Fibroblast of skin of right biceps (primary cell): ENCODE measurements around the gene CLK2.
"Not testable (repeated sequence)": the region's sequence is repeated elsewhere in the genome, so short reads cannot be mapped to it uniquely, and the experiment has no call there.

ENCODE experiments used
- DNase-seq: peaks from one replicate; pipeline ENCODE4 v3.0.0-alpha.2; 2013

The CLK2 gene

GRCh38 chr1:155261852-155262673, 11.2 kb downstream of the CLK2 start, which contains the start of gene SCAMP3:
Gene SCAMP3, minus strand, starts transcription at chr1:155262360. Its CDS starts 209 bp downstream, at chr1:155262151.
- DNase-seq: peak; percentile 97

DNA sequence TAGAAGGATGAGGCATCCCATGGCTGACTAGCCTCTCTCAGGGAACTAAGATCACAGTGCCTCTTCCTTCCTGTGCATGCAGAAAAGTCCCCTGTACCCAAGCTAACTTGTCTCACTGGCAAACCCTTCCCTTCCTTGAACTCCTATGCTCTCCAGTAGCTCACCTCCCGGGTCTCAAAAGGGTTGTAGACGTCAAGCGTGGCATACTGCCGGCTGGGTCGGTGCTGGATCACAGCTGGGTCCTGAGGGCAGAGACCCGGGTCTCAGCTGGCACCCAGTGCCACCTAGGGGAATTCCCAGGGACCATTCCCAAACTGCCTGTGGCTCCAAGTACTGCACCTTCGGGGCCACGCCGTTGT, 11.8 kb downstream of the CLK2 start:
- no peak for DNase-seq

DNA sequence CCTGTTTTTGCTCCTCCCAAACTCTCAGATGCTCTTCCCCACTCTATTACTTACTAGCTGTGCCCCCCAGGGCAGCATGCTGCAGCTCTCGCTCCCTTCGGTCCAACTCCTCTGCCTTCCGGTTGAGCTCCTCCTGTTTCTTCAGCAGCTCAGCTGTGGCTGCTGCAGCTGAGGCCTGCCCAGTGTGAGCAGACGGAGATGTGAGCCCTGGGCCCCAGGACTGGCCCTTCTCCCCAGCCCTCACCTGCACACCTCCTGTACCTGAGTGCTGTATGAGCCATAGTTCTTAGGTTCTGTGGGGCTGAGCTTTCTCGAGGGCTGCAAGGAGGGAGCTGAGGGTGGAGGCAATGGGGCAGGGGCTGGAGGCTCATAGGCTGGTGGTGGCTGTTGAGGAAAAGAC, 13.0 kb downstream of the CLK2 start:
- no peak for DNase-seq

DNA sequence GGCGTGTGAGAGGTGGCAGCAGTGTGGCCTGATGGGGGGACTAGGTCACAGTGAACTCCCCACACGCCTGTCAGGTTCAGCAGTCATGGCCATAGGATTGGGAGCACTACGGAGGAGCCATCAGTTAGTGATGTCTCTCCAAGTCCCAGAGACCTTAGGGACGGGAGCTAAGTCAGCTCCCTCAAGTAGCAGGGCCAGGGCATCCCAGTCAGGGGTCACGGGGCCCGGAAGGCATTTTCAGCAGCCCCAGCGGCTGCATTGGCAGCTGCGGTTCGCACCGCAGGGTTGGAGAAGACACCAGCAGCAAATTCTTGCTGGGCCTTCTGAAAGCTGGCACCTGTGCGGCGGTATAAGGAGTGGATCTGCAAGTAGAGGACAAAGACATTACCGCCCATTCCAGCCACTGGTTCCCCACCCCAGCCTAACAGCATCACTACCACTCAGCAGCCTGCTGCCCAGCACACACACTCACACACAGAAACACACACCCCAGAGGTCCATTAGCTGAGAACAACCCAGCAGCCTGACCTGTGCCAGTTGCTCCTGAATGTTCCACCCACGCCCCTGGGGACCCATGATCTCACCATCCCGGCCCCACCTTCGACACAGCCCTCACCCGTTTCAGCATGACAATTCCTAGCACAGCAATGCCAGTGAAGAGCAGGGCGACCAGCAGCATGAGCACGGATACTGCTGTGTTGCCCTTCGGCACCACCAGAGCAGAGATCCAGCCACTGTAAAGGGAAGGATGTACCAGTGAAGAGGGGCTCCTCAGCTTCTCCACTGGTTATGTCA, 17.0 kb downstream of the CLK2 start:
- DNase-seq: no peak

DNA sequence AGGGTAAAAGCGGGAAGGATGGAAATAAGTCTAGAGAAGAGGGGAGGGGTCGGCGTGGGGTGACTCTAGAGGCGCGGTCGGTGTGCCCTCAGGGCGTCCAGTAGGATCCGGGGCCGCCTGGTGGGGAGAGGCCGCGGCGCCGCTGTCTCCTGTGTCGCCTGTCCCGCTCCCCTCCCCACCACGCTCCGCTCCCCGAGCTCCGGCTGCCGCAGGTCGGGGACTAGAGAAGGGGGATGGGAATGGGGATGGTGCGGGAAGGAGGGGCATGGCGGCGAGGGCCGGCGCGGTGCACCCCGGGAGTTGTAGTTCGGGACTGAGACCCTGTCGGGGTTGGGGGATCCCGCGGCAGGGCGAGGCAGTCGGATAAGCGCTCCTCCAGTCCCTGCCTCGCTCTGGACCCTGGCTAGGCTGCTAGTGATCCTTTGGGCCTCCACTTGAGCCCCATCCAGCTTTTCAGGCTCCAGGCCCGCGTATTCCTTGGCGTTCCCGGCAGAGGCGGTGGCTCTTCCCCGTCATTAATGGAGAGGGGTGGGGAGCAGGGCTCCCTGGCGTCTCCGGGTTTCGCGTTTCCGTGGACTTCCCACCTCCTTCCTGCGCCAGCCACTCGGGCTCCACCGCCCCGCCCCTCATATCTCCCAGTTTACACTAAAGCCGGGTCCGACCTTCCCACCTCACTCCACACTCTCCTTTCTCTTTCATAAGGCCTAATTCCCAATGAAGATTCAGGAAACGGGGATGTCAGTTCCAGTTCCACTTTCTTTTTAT, 17.9 kb downstream of the CLK2 start, which contains the start of gene ENTREP3:
Gene ENTREP3 (minus strand): TSS at position 241 of the 765 bp plus-strand sequence. CDS start 606 bp downstream, outside the sequence.
- DNase-seq: peak; percentile 82

GRCh38 chr1:155254714-155255242, 18.5 kb downstream of the CLK2 start:
- DNase-seq: no peak

GRCh38 chr1:155254228-155254713, 19.0 kb downstream of the CLK2 start:
- DNase-seq: no peak

GRCh38 chr1:155253797-155254196, 19.5 kb downstream of the CLK2 start:
- no peak for DNase-seq

GRCh38 chr1:155253208-155253607, 20.1 kb downstream of the CLK2 start:
- DNase-seq: no peak

DNA sequence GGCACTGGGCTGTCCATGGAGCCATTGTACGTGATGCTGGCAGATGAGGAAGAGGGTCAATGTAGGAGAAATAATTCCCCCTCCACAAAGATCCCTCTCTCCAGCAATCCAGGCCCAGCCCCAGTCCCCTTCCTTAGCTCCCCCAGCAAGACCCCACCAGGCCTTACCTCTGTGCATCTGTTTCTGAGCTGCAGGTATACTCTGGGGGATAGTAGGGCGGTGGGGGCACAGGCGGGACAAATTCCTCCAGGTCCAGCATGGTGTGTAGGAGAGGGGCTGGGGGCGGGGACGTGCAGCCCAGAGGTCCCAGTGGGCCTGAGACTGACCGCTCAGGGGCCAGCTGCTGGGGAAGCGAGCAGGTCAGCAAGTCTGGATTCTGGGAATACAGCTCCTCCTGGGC, 21.7 kb downstream of the CLK2 start:
- no peak for DNase-seq

- DNase-seq: peak; percentile 89
Observed at GRCh38 chr1:155250633-155251449, 22.5 kb downstream of the CLK2 start.

- DNase-seq: no peak
Observed at GRCh38 chr1:155250246-155250632, 23.1 kb downstream of the CLK2 start.

DNA sequence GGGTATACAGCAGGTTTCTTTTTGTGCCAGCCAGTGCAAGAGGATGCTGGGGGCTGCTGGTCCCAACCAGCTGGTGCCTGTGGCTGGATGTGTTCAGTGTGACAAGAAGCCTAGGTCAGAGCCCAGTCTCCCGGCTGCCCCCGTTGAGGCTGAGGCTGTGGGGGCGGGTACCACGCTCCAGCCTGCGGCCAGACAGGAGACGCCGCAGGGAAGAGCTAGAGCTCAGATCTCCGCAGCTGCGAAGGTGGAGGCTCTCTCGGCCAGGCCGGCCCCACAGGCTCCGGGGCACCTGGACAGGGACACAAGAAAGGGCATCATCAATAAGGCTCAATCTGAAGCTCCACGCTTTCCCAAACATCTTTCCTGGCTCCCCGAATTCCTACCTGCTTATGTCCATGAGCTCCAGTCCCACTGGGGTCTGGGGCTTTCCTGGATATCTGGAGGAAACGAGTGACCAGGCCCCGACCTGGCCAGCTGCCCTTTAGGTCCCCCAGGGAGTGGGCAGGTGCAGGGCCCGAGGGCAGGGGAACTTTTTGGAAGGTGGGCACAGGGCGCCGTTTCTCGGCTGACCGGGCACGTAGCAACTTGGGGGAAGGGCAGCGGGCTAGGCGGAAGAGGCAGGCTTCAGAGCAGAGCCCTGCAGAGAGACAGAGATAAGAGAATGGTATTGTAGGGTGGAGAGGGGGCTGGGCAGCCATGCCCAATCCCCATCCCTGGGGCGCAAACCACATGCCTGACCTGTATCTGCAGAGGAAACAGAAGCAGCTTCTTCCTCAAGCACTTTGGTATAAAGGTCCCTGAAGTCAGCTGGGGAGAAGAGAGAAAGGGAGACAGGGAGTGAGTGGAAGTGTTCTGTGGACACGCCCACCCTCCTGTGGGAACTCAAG, 25.4 kb downstream of the CLK2 start:
- DNase-seq: no peak

DNA sequence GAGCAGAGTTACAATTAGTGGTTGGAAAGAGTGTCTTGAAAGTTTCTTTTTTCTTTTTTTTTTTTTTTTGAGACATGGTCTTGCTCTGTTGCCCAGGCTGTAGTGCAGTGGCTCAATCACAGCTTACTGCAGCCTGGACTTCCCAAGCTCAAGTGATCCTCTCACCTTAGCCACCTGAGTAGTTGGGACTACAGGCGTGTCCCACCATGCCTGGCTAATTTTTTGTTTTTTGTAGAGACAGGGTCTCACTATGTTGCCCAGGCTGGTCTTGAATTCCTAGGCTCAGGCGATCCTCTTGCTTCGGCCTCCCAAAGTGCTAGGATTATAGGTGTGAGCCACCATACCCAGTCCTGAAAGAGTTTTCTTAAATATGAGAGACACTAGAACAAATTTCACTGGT, 26.5 kb downstream of the CLK2 start:
- DNase-seq: not testable (repeated sequence)

DNA sequence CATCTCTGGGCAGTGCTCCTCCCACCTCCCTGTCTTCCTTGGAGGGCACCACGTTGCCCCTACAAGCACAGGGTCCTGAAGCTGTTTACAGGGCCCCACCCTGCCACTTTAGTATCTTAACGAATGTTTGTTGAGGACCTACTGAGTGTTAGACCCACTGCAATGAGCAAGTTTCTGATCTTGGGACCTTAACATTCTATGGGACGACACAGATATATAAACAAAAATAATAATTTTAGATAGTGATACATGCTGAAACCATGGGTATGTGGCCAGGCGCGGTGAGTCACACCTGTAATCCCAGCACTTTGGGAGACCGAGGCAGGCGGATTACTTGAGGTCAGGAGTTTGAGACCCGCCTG, 28.2 kb downstream of the CLK2 start:
- DNase-seq: no peak

GRCh38 chr1:155244368-155245162, 28.7 kb downstream of the CLK2 start:
- peak; percentile 100 for DNase-seq

DNA sequence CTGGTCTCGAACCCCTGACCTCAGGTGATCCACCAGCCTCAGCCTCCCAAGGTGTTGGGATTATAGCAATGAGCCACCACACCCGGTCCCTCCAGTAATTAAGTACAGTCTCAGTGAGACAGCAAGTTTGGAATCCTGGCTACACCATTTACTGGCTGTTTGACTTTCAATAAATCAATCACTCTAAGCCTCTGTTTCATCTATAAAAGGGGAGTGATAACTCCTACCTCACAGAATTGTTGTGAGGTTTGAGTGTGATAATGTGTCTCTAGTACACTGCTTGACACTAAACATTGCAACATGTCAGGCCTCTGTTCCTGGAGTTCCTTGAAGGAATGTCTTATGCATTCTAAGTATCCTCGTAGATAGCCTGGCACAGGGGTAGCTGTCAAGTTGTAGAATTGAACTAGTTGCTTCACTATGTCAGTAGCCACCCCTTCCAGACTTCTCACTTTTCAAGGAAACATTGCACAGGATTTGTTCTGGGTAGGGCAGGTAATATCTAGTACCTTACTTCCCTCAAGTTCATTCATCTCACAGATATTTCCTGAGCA, 30.4 kb downstream of the CLK2 start:
- no peak for DNase-seq

- no peak for DNase-seq
Observed at GRCh38 chr1:155241841-155242264, 31.5 kb downstream of the CLK2 start.

GRCh38 chr1:155241069-155241679, 32.1 kb downstream of the CLK2 start:
- DNase-seq: peak; percentile 85
